B cell (primary cell): ENCODE data around the gene CABP2. TPM values are rescaled to one million over a fixed set of nuclear protein-coding genes. Genes with fewer than 3 reads are reported as not detected.

Experiments used
- ATAC-seq: fragments of 200-7000 bp; cut with Tn5 transposase; one replicate; pipeline ENCODE4 v1.10.0; 2021; ENCODE audit warnings: low read depth, mild to moderate bottlenecking, moderate number of reproducible peaks, moderate library complexity
- CTCF ChIA-PET: fragments of 350-600 bp; sonication (Branson Sonifier 250); formaldehyde crosslinking; loops from one replicate; lab custom pipeline; 2021; ENCODE audit warnings: antibody characterized with exemption, inconsistent platforms; lab: Charles Lee
- POLR2A ChIA-PET: fragments of 350-600 bp; sonication (Branson Sonifier 250); formaldehyde crosslinking; loops from one replicate; lab custom pipeline; 2021; ENCODE audit warnings: antibody characterized with exemption; lab: Charles Lee
- DNase-seq: peaks from one replicate; pipeline ENCODE4 v3.0.0; 2013
- H2AFZ ChIP-seq: 2 replicates; pipeline ENCODE4 v1.6.1; 2012; ENCODE audit warnings: mild to moderate bottlenecking, low read depth, low read length; ENCODE audit not compliant: insufficient read depth, poor library complexity, severe bottlenecking
- H3K27ac ChIP-seq, 2 donors: 1 replicate in 1 of 2; 2 replicates in 1 of 2; pipeline ENCODE4 v1.5.1; 2012 to 2013; ENCODE audit warnings: low read length in 2 of 2, mild to moderate bottlenecking in 2 of 2, moderate library complexity in 1 of 2
- H3K27me3 ChIP-seq, 4 experiments: fragments of 200-600 bp in 1 of 4; sonication (generic) in 1 of 4; replicated peaks in 1 of 4; 1 replicate in 2 of 4; 2 replicates in 2 of 4; pipeline versions ENCODE4 v1.6.1 to v1.7.0; 2013 to 2016; ENCODE audit warnings: low read length in 3 of 4, mild to moderate bottlenecking in 2 of 4, mixed read lengths in 1 of 4, moderate library complexity in 1 of 4; ENCODE audit not compliant: insufficient read depth in 4 of 4, control insufficient read depth in 3 of 4; ENCODE audit errors: control extremely low read depth in 1 of 4
- H3K36me3 ChIP-seq, 2 experiments: replicated peaks in 1 of 2; 1 replicate in 1 of 2; 2 replicates in 1 of 2; pipeline versions ENCODE4 v1.6.1 to v1.7.1; 2013; ENCODE audit warnings: low read length in 1 of 2; ENCODE audit not compliant: insufficient read depth in 2 of 2, control insufficient read depth in 1 of 2; ENCODE audit errors: control extremely low read depth in 1 of 2, extremely low read depth in 1 of 2
- H3K4me1 ChIP-seq, 2 donors: fragments of 200-600 bp in 1 of 2; sonication (generic) in 1 of 2; 1 replicate in 1 of 2; 2 replicates in 1 of 2; pipeline versions ENCODE4 v1.5.1 to v1.6.1; 2013 to 2017; ENCODE audit warnings: low read length in 2 of 2; ENCODE audit not compliant: control insufficient read depth in 2 of 2, insufficient read depth in 2 of 2
- H3K4me2 ChIP-seq: replicated peaks from 2 replicates; pipeline ENCODE3; 2012; ENCODE audit warnings: mild to moderate bottlenecking, low read depth, low read length; ENCODE audit not compliant: poor library complexity, severe bottlenecking
- H3K4me3 ChIP-seq, 5 experiments: fragments of 200-600 bp in 1 of 5; sonication (generic) in 1 of 5; 1 replicate in 3 of 5; 2 replicates in 2 of 5; pipeline versions ENCODE4 v1.5.1 to v1.7.0; 2011 to 2016; ENCODE audit warnings: low read length in 4 of 5, mild to moderate bottlenecking in 4 of 5, low read depth in 2 of 5, control low read depth in 1 of 5, moderate library complexity in 1 of 5; ENCODE audit not compliant: insufficient read depth in 1 of 5; ENCODE audit errors: control extremely low read depth in 1 of 5, extremely low read depth in 1 of 5
- H3K79me2 ChIP-seq: fragments of 200-600 bp; sonication (generic); one replicate; pipeline ENCODE4 v1.6.0; 2016; ENCODE audit warnings: low read length; ENCODE audit not compliant: control insufficient read depth, insufficient read depth
- H3K9ac ChIP-seq: fragments of 200-600 bp; sonication (generic); 2 replicates; pipeline ENCODE4 v1.6.1; 2017; ENCODE audit warnings: mild to moderate bottlenecking, low read length, moderate library complexity
- H3K9me3 ChIP-seq, 3 donors: one replicate each; pipeline versions ENCODE4 v1.6.1 to v1.7.1; 2013; ENCODE audit warnings: low read length in 2 of 3; ENCODE audit not compliant: control insufficient read depth in 2 of 3, insufficient read depth in 1 of 3; ENCODE audit errors: control extremely low read depth in 1 of 3
- H4K20me1 ChIP-seq: 2 replicates; pipeline ENCODE4 v1.6.0; 2012; ENCODE audit warnings: mild to moderate bottlenecking, low read length; ENCODE audit not compliant: insufficient read depth, control insufficient read depth, poor library complexity, severe bottlenecking
- H3K27ac Mint-ChIP-seq: one replicate; pipeline ENCODE4 v1.8.0; 2021; ENCODE audit warnings: mixed read lengths
- H3K27me3 Mint-ChIP-seq: one replicate; pipeline ENCODE4 v1.8.0; 2021; ENCODE audit warnings: mixed read lengths
- H3K4me1 Mint-ChIP-seq: one replicate; pipeline ENCODE4 v1.8.0; 2021; ENCODE audit warnings: mixed read lengths
- H3K4me3 Mint-ChIP-seq: one replicate; pipeline ENCODE4 v1.8.0; 2021; ENCODE audit warnings: mixed read lengths
- H3K9me3 Mint-ChIP-seq: one replicate; pipeline ENCODE4 v1.8.0; 2022; ENCODE audit warnings: mixed read lengths; ENCODE audit not compliant: insufficient read depth
- EZH2 ChIP-seq: IDR thresholded peaks from 2 replicates; pipeline ENCODE4 v1.6.1; 2012; ENCODE audit warnings: borderline replicate concordance, low read depth, mild to moderate bottlenecking, moderate library complexity, low read length; ENCODE audit not compliant: insufficient read depth, poor library complexity, severe bottlenecking
- WGBS: methylation state at CpG from one replicate; pipeline ENCODE4 v1.1.5; 2013; ENCODE audit warnings: missing lambda C conversion rate; ENCODE audit not compliant: insufficient coverage; 5-methylcytosine and 5-hydroxymethylcytosine counted together
- intact Hi-C: fragments of 100-400 bp; cut with micrococcal nuclease; formaldehyde crosslinking; loops from one replicate; pipeline ENCODE4 v1.10.0; 2022
- polyA plus RNA-seq: library from polyadenylated mRNA; depleted of rRNA; stranded (reverse); fragments of >200 nt; gene quantifications from 2 replicates; pipeline ENCODE4 v1.2.3, GENCODE V29; 2012
- total RNA-seq, 2 donors: library from RNA; stranded (reverse); fragments of 120-200 nt in 1 of 2; gene quantifications; 1 replicate in 1 of 2; 2 replicates in 1 of 2; pipeline versions ENCODE4 v1.2.3 to v1.2.4, GENCODE V29; 2013 to 2022
- TF ChIP-seq, protein P1 (sequence below): fragments of 200-600 bp; IDR thresholded peaks from one replicate; pipeline ENCODE4 v1.8.0; 2022; ENCODE audit warnings: antibody characterized with exemption, mild to moderate bottlenecking

The CABP2 gene
- total and polyA plus RNA-seq, 2 donors (not counting 1 experiment from before 2014, with no cell fraction given), result not detected

DNA sequence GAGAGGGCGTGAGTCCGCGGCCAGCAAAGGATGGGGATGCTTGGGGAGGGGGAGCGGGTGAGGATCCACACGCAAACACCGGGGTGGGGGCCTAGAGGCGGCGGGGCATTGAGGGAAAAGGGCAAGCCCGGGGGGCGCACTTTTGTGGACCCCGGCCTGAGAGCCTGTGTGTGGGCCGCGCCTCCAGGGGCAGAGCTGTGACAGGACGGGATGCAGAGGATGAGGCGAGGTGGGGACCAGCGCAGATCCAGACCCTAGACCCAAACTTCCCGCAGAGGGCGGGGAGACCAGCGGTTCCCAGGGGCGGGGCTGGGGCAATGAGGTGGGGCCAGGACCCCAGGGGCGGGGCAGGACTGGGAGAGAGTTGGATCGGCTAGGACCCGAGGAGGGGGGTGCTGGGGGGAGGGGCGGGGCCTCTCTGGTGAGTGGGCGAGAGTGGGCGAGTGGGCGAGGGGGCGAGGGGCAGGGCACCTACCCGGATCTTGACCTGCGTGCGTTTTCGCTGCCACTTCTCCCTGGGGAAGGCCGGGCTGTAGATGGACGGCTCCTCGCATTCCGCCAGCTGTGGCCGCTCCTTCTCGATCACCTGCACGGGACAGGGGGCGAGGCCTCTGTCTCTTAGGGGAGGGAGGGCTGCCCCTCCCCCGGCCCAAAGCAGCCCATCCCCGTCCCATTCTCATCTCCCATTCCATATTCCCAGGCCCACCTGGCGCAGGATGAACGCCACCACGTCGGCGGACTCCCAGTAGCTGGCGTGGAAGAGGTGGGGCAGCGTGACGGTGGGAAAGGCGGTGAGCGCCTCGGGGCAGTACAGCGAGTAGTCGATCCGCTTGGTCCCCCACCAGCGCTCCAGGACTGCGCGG is 28.6 kb downstream of the CABP2 start:
- Mint-ChIP-seq H3K4me3 (no peak overlapping the region), H3K27ac (no peak overlapping the region), H3K9me3 (no peaks in the 10 kb centered on the region), H3K4me1 (peaks cover 2% of the 10 kb centered on the region), H3K27me3 (no peaks in the 10 kb centered on the region)
- H3K4me3 ChIP-seq, result no peak overlapping the region
- no peak for ATAC-seq
- TF ChIP-seq, protein P1, sequence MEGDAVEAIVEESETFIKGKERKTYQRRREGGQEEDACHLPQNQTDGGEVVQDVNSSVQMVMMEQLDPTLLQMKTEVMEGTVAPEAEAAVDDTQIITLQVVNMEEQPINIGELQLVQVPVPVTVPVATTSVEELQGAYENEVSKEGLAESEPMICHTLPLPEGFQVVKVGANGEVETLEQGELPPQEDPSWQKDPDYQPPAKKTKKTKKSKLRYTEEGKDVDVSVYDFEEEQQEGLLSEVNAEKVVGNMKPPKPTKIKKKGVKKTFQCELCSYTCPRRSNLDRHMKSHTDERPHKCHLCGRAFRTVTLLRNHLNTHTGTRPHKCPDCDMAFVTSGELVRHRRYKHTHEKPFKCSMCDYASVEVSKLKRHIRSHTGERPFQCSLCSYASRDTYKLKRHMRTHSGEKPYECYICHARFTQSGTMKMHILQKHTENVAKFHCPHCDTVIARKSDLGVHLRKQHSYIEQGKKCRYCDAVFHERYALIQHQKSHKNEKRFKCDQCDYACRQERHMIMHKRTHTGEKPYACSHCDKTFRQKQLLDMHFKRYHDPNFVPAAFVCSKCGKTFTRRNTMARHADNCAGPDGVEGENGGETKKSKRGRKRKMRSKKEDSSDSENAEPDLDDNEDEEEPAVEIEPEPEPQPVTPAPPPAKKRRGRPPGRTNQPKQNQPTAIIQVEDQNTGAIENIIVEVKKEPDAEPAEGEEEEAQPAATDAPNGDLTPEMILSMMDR, result no peak
- no peak for TF ChIP-seq EZH2
- H3K4me2 ChIP-seq, result no peak overlapping the region
- H3K9ac ChIP-seq, result no peak overlapping the region
- H4K20me1 ChIP-seq, result peaks cover 45% of the 10 kb centered on the region
- ChIA-PET CTCF (no interaction called here), POLR2A (no interaction called here)
- H3K4me1 ChIP-seq, result no peaks in the 10 kb centered on the region
- H3K79me2 ChIP-seq, result peaks cover 12% of the 10 kb centered on the region
- whole genome bisulfite sequencing, result 98% methylated on average over 39 of the region's 59 CpGs
- peaks cover 0 to 86% of the 10 kb centered on the region in 2 experiments for H3K36me3 ChIP-seq
- no peak overlapping the region for H3K27ac ChIP-seq
- intact Hi-C loops, result no loop called here
- no peak overlapping the region for H2AFZ ChIP-seq
- no peak for DNase-seq
- H3K27me3 ChIP-seq, result no peaks in the 10 kb centered on the region
- no peaks in the 10 kb centered on the region for H3K9me3 ChIP-seq
